ENCODE measurements around the gene PLCB3. TPM values are rescaled to one million over a fixed set of nuclear protein-coding genes. Genes with fewer than 3 reads are reported as not detected.

The PLCB3 gene
- total and polyA plus RNA-seq, 2 of the 13 experiments (the other 11 are each of a cell fraction or from before 2014, with no cell fraction given) = 7.5 to 13.8 TPM

DNA sequence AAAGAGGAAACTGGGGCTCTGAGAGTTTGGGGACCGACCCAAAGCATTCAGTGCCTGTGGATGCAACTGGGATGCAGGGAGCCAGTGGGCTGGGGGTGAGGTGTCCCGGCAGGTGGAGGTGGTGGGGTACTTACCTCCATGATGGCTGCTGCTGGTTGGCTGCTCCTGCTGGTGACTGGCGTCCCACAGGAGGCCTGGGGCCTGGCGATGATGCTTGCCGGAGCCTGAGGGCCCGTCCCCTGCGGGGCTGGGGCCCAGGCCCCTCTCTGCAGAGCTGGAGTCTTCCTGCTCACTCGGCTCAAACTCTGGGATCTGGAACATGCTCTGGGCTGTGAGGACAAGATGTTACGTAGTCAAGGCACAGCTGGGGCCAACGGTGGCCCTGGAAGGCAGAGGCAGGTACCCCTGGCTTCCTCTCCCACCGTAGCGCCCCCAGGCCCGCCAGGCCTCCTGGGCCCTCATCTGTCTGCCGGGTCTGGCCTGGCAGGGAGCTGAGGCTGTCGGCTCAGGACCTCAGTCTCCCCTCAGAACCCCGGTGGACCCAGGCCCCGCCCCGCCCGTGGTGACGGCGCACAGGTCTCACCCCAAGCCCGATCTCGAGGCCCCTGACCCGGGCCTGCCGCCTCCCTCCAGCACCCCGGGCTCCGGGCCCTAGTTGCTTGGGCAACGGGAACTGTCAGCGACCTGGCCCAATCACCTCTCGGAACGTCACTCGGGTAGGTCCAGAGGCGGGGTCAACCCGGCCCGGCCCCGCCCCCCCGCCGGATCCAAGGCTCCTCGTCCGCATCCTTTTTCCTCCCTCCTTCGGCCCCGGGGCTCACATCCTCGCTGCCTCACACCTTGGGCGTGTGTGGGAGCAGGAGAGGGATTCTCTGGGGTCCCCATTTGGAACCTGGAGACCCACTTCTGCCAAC lies 33.0 kb downstream of the PLCB3 start, which contains the start of gene BAD (continued):
- TF ChIP-seq, protein P1, sequence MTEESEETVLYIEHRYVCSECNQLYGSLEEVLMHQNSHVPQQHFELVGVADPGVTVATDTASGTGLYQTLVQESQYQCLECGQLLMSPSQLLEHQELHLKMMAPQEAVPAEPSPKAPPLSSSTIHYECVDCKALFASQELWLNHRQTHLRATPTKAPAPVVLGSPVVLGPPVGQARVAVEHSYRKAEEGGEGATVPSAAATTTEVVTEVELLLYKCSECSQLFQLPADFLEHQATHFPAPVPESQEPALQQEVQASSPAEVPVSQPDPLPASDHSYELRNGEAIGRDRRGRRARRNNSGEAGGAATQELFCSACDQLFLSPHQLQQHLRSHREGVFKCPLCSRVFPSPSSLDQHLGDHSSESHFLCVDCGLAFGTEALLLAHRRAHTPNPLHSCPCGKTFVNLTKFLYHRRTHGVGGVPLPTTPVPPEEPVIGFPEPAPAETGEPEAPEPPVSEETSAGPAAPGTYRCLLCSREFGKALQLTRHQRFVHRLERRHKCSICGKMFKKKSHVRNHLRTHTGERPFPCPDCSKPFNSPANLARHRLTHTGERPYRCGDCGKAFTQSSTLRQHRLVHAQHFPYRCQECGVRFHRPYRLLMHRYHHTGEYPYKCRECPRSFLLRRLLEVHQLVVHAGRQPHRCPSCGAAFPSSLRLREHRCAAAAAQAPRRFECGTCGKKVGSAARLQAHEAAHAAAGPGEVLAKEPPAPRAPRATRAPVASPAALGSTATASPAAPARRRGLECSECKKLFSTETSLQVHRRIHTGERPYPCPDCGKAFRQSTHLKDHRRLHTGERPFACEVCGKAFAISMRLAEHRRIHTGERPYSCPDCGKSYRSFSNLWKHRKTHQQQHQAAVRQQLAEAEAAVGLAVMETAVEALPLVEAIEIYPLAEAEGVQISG (CRISPR knock-in tag; IDR thresholded peaks at IDR 0.05) = no peak
- TF ChIP-seq NFATC3 (CRISPR knock-in tag; IDR thresholded peaks at IDR 0.05) (no peak), GATAD2A (CRISPR knock-in tag; IDR thresholded peaks at IDR 0.05) (no peak), ONECUT2 (CRISPR knock-in tag; IDR thresholded peaks at IDR 0.05) (no peak), HCFC1 (IDR thresholded peaks at IDR 0.05; ENCODE audit: low read depth, low read length) (no peak), ZZZ3 (CRISPR knock-in tag; IDR thresholded peaks at IDR 0.05; ENCODE audit: borderline replicate concordance) (0 out of 2 replicates have a peak, but pooled peaks have one; percentile 51), ZNF510 (CRISPR knock-in tag; IDR thresholded peaks at IDR 0.05; ENCODE audit: low read depth) (no peak)
- TF ChIP-seq, protein P2, sequence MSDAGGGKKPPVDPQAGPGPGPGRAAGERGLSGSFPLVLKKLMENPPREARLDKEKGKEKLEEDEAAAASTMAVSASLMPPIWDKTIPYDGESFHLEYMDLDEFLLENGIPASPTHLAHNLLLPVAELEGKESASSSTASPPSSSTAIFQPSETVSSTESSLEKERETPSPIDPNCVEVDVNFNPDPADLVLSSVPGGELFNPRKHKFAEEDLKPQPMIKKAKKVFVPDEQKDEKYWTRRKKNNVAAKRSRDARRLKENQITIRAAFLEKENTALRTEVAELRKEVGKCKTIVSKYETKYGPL (CRISPR knock-in tag; IDR thresholded peaks at IDR 0.05) = no peak
- TF ChIP-seq, protein P3, sequence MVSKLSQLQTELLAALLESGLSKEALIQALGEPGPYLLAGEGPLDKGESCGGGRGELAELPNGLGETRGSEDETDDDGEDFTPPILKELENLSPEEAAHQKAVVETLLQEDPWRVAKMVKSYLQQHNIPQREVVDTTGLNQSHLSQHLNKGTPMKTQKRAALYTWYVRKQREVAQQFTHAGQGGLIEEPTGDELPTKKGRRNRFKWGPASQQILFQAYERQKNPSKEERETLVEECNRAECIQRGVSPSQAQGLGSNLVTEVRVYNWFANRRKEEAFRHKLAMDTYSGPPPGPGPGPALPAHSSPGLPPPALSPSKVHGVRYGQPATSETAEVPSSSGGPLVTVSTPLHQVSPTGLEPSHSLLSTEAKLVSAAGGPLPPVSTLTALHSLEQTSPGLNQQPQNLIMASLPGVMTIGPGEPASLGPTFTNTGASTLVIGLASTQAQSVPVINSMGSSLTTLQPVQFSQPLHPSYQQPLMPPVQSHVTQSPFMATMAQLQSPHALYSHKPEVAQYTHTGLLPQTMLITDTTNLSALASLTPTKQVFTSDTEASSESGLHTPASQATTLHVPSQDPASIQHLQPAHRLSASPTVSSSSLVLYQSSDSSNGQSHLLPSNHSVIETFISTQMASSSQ (IDR thresholded peaks at IDR 0.05; ENCODE audit: low read depth) = no peak
- TF ChIP-seq, protein P3 (CRISPR knock-in tag; IDR thresholded peaks at IDR 0.05; ENCODE audit: borderline replicate concordance) = no peak
- TF ChIP-seq, protein P4, sequence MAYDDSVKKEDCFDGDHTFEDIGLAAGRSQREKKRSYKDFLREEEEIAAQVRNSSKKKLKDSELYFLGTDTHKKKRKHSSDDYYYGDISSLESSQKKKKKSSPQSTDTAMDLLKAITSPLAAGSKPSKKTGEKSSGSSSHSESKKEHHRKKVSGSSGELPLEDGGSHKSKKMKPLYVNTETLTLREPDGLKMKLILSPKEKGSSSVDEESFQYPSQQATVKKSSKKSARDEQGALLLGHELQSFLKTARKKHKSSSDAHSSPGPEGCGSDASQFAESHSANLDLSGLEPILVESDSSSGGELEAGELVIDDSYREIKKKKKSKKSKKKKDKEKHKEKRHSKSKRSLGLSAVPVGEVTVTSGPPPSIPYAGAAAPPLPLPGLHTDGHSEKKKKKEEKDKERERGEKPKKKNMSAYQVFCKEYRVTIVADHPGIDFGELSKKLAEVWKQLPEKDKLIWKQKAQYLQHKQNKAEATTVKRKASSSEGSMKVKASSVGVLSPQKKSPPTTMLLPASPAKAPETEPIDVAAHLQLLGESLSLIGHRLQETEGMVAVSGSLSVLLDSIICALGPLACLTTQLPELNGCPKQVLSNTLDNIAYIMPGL (CRISPR knock-in tag; IDR thresholded peaks at IDR 0.05; ENCODE audit: borderline replicate concordance in 1 of 2, low read depth in 1 of 2) = 0 out of 4 replicates have a peak, but pooled peaks of 1 of the 2 experiments have one; percentile 30
